ENCODE results near the gene RER1. TPM values are rescaled to one million over a fixed set of nuclear protein-coding genes. Genes with fewer than 3 reads are reported as not detected.

The RER1 gene
- total RNA-seq, 1 experiment from 2014 or later, result 108 TPM

- Histone ChIP-seq H3K27me3 (ENCODE audit: low read length) (no peaks in the 10 kb centered on the region), H3K36me3 (ENCODE audit: insufficient read depth, low read length) (no peaks in the 10 kb centered on the region), H3K9ac (ENCODE audit: low read length) (peak within 1 kb of the TSS; percentile 100), H3K9me3 (ENCODE audit: low read length) (no peaks in the 10 kb centered on the region), H3K79me2 (ENCODE audit: low read length) (peaks cover 10% of the 10 kb centered on the region), H3K4me1 (ENCODE audit: low read length) (peaks cover 39% of the 10 kb centered on the region), H4K20me1 (ENCODE audit: insufficient read depth, low read depth, low read length) (peaks cover 3% of the 10 kb centered on the region; the same call in 1 of the 2 replicates), H2AFZ (ENCODE audit: low read length) (peak within 1 kb of the TSS; percentile 60; the same call in 1 of the 2 replicates), H3K9me2 (replicated peaks; ENCODE audit: insufficient read depth, low read length) (no peaks in the 10 kb centered on the region), H3K27ac (ENCODE audit: low read length) (peak within 1 kb of the TSS; percentile 90), H3K4me2 (ENCODE audit: low read depth, low read length, poor library complexity, severe bottlenecking) (peak within 1 kb of the TSS; percentile 99), H3K4me3 (ENCODE audit: low read length) (peak within 1 kb of the TSS; percentile 98)
- peak; percentile 99 for DNase-seq
Observed at GRCh38 chr1:2412395-2412772, 20.7 kb downstream of the RER1 start, which contains the start of gene PEX10. PEX10 (minus strand) TSS chr1:2412564; CDS start chr1:2412502, 62 bp downstream.

DNA sequence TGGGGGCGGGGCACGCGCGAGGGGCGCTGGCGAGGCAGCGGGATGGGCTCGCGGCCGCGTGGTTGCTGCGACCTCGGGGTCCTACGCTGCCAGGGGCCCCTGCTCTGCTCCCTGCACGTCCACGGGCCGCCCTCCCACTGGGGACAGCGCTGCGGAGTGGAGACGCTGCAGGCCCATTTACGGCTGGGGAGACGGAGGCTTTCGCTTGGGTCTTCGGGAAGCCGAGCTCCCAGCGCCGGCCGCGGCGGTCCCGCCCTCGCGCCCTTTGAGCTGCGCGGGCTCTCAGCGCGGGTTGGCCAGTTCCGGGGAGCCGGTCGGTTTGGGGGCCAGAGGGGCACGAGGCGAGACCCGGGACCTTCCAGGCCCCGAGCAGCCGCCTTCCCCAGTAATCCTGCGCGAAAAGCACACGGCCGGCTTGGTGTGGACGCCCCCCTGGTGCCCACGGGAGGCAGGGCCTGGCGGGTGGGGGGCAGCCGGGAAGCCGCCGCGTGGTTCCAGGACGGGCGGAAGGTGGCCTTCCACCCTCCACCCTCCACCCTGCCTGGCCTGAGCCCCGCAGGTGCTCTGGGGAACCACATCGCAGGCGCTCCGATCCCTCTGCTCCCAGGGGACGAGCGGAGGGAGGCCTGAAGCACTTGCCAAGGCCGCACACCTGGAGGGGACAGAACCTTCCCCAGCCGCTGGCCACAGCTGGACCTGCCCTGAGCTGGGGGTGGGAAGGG lies 21.3 kb downstream of the RER1 start:
- peaks cover 3% of the 10 kb centered on the region; the same call in 1 of the 2 replicates for H4K20me1 ChIP-seq (ENCODE audit: insufficient read depth, low read depth, low read length)
- H3K27me3 ChIP-seq (ENCODE audit: low read length), result no peaks in the 10 kb centered on the region
- H3K4me2 ChIP-seq (ENCODE audit: low read depth, low read length, poor library complexity, severe bottlenecking), result peak overlapping the region; percentile 96
- peak; percentile 87 for DNase-seq
- no peak overlapping the region for H2AFZ ChIP-seq (ENCODE audit: low read length)
- H3K9me3 ChIP-seq (ENCODE audit: low read length), result no peaks in the 10 kb centered on the region
- H3K9ac ChIP-seq (ENCODE audit: low read length), result peak overlapping the region; percentile 100
- peak overlapping the region; percentile 98 for H3K4me3 ChIP-seq (ENCODE audit: low read length)
- H3K4me1 ChIP-seq (ENCODE audit: low read length), result peaks cover 39% of the 10 kb centered on the region
- H3K36me3 ChIP-seq (ENCODE audit: insufficient read depth, low read length), result no peaks in the 10 kb centered on the region
- peak overlapping the region; percentile 90 for H3K27ac ChIP-seq (ENCODE audit: low read length)
- H3K79me2 ChIP-seq (ENCODE audit: low read length), result peaks cover 10% of the 10 kb centered on the region
- H3K9me2 ChIP-seq (replicated peaks; ENCODE audit: insufficient read depth, low read length), result no peaks in the 10 kb centered on the region

- Histone ChIP-seq H3K27me3 (ENCODE audit: low read length) (no peaks in the 10 kb centered on the region), H3K79me2 (ENCODE audit: low read length) (peaks cover 10% of the 10 kb centered on the region), H3K4me1 (ENCODE audit: low read length) (peaks cover 39% of the 10 kb centered on the region), H3K36me3 (ENCODE audit: insufficient read depth, low read length) (no peaks in the 10 kb centered on the region), H4K20me1 (ENCODE audit: insufficient read depth, low read depth, low read length) (peaks cover 3% of the 10 kb centered on the region; the same call in 1 of the 2 replicates), H3K27ac (ENCODE audit: low read length) (peak overlapping the region; percentile 90), H3K4me3 (ENCODE audit: low read length) (peak overlapping the region; percentile 98), H3K9me2 (replicated peaks; ENCODE audit: insufficient read depth, low read length) (no peaks in the 10 kb centered on the region), H3K9ac (ENCODE audit: low read length) (peak overlapping the region; percentile 100), H3K9me3 (ENCODE audit: low read length) (no peaks in the 10 kb centered on the region), H2AFZ (ENCODE audit: low read length) (no peak overlapping the region), H3K4me2 (ENCODE audit: low read depth, low read length, poor library complexity, severe bottlenecking) (peak overlapping the region; percentile 96)
- DNase-seq, result peak; percentile 74
Observed at GRCh38 chr1:2413495-2414296, 22.1 kb downstream of the RER1 start.

DNA sequence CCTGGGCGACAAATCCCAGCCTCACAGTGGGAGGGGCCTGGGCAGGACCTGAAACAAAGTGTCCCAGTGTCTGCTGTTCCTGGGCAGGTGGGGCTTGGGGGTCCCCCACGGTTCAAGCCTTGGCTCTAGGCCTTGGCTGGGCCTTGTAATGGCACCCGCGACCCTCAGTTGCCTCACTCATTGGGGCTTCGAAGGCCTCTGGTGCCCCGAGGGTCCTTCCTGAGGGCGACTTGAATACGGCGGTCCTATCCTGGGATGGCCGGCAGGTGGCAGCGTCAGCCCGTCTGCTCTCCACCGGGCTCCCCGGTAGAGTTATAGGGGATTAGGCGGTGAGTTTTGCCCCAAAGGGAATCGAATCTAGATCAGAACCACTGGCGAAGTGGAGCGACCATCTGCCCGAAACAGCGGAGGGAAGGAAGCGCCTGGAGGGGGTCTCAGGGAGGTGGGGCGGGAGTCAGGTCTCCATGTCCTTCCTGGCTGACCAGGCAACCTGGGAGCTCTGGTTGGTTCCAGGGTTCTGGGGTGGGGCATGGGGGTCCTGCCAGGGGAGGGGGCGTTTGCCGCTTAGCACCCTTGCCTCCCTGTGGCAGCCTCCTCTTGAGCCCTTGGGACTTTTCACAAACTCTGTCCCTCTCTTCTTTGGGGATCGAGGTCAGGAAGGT lies 22.8 kb downstream of the RER1 start:
- no peaks in the 10 kb centered on the region for H3K36me3 ChIP-seq (ENCODE audit: insufficient read depth, low read length)
- peaks cover 39% of the 10 kb centered on the region for H3K4me1 ChIP-seq (ENCODE audit: low read length)
- H4K20me1 ChIP-seq (ENCODE audit: insufficient read depth, low read depth, low read length), result peaks cover 3% of the 10 kb centered on the region; the same call in 1 of the 2 replicates
- H3K9me3 ChIP-seq (ENCODE audit: low read length), result no peaks in the 10 kb centered on the region
- peak overlapping the region; percentile 96 for H3K4me2 ChIP-seq (ENCODE audit: low read depth, low read length, poor library complexity, severe bottlenecking)
- peak overlapping the region; percentile 98 for H3K4me3 ChIP-seq (ENCODE audit: low read length)
- no peaks in the 10 kb centered on the region for H3K27me3 ChIP-seq (ENCODE audit: low read length)
- H2AFZ ChIP-seq (ENCODE audit: low read length), result no peak overlapping the region
- peak overlapping the region; percentile 90 for H3K27ac ChIP-seq (ENCODE audit: low read length)
- peaks cover 10% of the 10 kb centered on the region for H3K79me2 ChIP-seq (ENCODE audit: low read length)
- H3K9me2 ChIP-seq (replicated peaks; ENCODE audit: insufficient read depth, low read length), result no peaks in the 10 kb centered on the region
- peak; percentile 89 for DNase-seq
- peak overlapping the region; percentile 100 for H3K9ac ChIP-seq (ENCODE audit: low read length)

DNA sequence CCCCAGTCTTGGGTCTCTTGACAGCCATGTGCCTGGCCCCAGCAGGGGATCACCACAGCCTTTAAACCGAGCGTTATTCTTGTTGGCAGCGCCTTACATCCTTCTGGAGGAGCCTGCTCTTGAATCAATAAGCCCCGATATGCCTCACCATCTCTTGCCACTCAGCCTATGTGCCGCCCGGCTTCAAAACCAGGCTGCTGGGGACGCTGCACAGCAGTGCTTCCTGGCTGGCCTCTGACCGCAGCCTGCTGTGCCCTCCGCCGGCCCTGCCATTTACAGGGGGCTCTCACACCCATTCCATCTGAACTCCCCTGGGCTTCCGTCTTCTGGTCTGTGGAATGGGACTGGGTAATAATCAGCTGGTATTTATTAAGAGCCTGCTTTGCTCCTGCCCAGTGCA lies 23.7 kb downstream of the RER1 start:
- H3K79me2 ChIP-seq (ENCODE audit: low read length), result peaks cover 10% of the 10 kb centered on the region
- no peaks in the 10 kb centered on the region for H3K9me2 ChIP-seq (replicated peaks; ENCODE audit: insufficient read depth, low read length)
- H3K4me1 ChIP-seq (ENCODE audit: low read length), result peaks cover 39% of the 10 kb centered on the region
- no peaks in the 10 kb centered on the region for H3K9me3 ChIP-seq (ENCODE audit: low read length)
- peaks cover 3% of the 10 kb centered on the region; the same call in 1 of the 2 replicates for H4K20me1 ChIP-seq (ENCODE audit: insufficient read depth, low read depth, low read length)
- no peaks in the 10 kb centered on the region for H3K27me3 ChIP-seq (ENCODE audit: low read length)
- H2AFZ ChIP-seq (ENCODE audit: low read length), result no peak overlapping the region
- no peak for DNase-seq
- H3K4me2 ChIP-seq (ENCODE audit: low read depth, low read length, poor library complexity, severe bottlenecking), result no peak overlapping the region
- H3K9ac ChIP-seq (ENCODE audit: low read length), result peak overlapping the region; percentile 32; the same call in 1 of the 2 replicates
- H3K27ac ChIP-seq (ENCODE audit: low read length), result no peak overlapping the region
- no peak overlapping the region for H3K4me3 ChIP-seq (ENCODE audit: low read length)
- H3K36me3 ChIP-seq (ENCODE audit: insufficient read depth, low read length), result no peaks in the 10 kb centered on the region

GRCh38 chr1:2415801-2416208 lies 24.2 kb downstream of the RER1 start:
- peak; percentile 69 for DNase-seq
- H3K4me1 ChIP-seq (ENCODE audit: low read length), result peaks cover 39% of the 10 kb centered on the region
- peaks cover 3% of the 10 kb centered on the region; the same call in 1 of the 2 replicates for H4K20me1 ChIP-seq (ENCODE audit: insufficient read depth, low read depth, low read length)
- no peaks in the 10 kb centered on the region for H3K36me3 ChIP-seq (ENCODE audit: insufficient read depth, low read length)
- no peaks in the 10 kb centered on the region for H3K9me3 ChIP-seq (ENCODE audit: low read length)
- H3K27ac ChIP-seq (ENCODE audit: low read length), result no peak overlapping the region
- no peaks in the 10 kb centered on the region for H3K9me2 ChIP-seq (replicated peaks; ENCODE audit: insufficient read depth, low read length)
- no peak overlapping the region for H3K4me3 ChIP-seq (ENCODE audit: low read length)
- H3K27me3 ChIP-seq (ENCODE audit: low read length), result no peaks in the 10 kb centered on the region
- H2AFZ ChIP-seq (ENCODE audit: low read length), result no peak overlapping the region
- H3K9ac ChIP-seq (ENCODE audit: low read length), result peak overlapping the region; percentile 32; the same call in 1 of the 2 replicates
- H3K79me2 ChIP-seq (ENCODE audit: low read length), result peaks cover 10% of the 10 kb centered on the region
- no peak overlapping the region for H3K4me2 ChIP-seq (ENCODE audit: low read depth, low read length, poor library complexity, severe bottlenecking)

- Histone ChIP-seq H3K36me3 (ENCODE audit: insufficient read depth, low read length) (no peaks in the 10 kb centered on the region), H3K9me2 (replicated peaks; ENCODE audit: insufficient read depth, low read length) (no peaks in the 10 kb centered on the region), H3K4me3 (ENCODE audit: low read length) (no peak overlapping the region), H3K79me2 (ENCODE audit: low read length) (peaks cover 9% of the 10 kb centered on the region), H3K4me1 (ENCODE audit: low read length) (peaks cover 36% of the 10 kb centered on the region), H2AFZ (ENCODE audit: low read length) (no peak overlapping the region), H3K9ac (ENCODE audit: low read length) (no peak overlapping the region), H4K20me1 (ENCODE audit: insufficient read depth, low read depth, low read length) (peaks cover 3% of the 10 kb centered on the region; the same call in 1 of the 2 replicates), H3K9me3 (ENCODE audit: low read length) (no peaks in the 10 kb centered on the region), H3K4me2 (ENCODE audit: low read depth, low read length, poor library complexity, severe bottlenecking) (no peak overlapping the region), H3K27me3 (ENCODE audit: low read length) (no peaks in the 10 kb centered on the region), H3K27ac (ENCODE audit: low read length) (no peak overlapping the region)
- no peak for DNase-seq
Observed at GRCh38 chr1:2416403-2416802, 24.8 kb downstream of the RER1 start.
